ENCODE results near the gene SERPINA4.
A peak's percentile ranks its signal among the peaks of the same experiment; 100 is the strongest.

Gene SERPINA4

DNA sequence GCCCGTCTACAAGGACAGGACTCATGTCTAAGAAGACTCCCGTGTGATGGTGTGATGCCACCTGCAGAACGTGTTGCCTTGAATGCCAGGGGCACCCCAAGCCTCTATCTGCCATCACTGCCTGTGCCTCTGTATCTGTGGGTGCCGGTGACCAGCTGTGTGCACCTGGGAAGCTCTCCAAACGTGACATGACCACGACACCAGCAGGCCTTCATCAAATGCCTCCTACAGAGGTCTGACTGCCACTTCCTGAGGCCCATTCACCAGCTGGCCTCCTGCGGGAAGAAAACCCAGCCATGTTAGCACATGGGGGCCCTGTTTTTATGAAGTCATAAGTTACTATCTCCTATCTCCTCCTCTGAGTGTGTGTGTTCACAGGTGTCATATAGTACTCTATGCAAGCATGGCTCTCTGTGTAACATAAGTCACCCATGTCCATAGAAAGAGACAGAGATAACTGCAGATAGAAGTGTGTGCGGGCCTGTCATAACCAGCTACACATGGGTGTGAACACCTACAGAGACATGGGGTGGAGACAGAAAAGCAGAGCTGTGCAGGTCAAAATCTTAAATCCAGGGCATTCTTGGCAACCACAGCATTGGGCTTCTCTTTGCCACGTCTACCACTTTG lies 18.3 kb upstream of the SERPINA4 start:
- no peak for DNase-seq

DNA sequence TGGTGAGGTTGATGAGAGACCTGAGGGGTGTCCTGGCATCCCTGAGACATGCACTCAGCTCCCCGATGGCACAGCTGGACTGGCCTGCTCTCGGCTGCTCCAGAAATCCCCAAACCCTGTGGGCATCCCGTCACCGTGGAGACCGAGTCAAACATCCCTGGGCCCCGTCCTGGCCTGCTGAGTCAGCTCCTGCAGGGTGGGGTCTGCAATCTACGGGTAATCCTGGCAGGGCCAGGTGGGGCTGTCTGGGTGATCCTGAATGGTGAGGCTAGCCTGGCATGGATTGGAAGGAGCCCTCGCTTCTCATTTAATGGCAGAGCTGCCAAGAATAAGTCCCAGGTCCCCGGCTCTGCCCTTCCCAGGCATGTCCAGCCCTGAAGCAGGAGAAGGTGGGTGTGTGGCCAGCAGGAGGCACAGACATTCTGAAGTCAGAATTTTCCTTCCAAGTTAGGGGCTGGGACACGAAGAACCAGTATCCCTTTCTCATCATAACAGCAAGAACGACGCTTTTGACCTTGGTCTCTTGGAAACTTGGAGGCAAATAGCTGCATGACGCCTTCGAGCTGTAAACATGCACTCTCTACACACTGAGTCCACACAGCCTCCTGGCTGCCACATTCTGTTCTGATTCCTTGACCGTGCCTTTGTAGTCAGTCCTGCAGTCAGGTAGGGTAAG lies 17.7 kb upstream of the SERPINA4 start:
- no peak for DNase-seq

DNA sequence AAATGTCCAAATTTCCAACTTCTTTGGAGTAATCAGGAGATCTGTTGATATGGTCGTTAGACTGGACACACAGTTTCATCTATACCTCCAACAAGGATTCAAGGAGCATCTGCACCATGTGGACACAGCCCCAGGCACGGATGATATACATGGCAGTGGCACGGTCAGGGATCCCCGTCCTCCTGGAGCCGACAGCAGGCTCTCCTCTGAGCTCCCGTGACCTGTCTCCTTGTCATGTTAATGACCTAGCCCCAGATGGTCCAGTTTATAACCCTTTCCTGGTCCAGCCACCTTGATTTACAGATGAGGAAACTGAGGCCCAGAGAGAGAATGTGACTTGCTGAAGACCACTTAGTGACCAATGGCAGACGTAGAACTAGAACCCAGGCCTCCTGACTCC lies 16.5 kb upstream of the SERPINA4 start:
- no peak for DNase-seq

DNA sequence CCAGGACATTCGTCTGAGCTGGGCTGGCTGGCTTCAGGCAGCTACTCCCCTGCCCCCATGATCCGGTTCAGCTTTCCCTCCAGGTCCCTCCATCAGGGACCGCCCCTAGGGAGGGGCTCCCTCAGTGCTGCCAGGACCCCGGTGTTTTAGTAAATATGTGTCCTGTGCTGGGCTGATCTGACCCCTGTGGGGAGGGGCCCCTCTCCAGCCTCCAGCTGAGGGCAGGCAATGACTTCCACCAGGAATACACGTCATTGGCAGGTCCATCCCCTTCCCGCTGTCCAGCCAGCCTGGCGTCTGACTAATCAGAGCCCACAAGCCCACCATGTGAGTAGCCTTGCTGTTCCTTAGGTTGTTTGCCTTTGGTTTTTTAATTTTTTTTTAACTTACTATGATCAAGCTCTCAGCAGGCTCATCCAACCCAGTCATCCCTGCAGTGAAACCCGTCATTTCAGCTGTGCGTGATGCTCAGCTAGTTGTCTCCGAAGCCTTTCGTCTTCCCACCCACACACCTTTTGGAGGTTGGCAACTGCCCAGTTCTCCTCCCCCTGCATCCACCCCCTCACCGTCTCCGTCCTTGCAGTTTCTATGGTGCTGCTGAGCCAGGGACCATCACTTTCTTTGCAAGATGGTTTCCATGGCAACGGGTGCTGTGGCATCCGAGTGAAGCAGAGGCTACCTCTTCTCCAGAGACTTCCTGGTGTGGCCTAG lies 16.0 kb upstream of the SERPINA4 start:
- no peak for DNase-seq

DNA sequence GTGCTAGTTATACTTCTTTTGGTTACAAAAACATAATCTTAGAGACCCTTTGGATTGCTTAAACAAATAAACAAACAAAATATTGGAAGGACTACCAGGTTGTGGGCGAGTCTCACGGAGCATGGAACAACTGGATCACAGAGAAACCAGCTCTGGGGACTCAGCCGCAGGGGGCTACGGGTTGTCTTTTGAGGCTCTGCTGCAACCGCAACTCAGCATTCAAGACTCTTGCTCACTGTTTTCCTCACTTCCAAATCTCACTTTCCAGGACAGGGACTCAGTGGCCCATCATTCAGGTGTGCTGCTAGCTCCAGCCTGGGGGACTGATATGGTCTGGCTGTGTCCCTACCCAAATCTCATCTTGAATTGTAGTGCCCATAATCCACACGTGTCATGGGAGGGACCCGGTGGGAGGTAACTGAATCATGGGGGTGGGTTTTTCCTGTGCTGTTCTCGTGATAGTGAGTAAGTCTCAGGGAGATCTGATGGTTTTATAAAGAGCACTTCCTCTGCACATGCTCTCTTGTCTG lies 14.0 kb upstream of the SERPINA4 start:
- no peak for DNase-seq

DNA sequence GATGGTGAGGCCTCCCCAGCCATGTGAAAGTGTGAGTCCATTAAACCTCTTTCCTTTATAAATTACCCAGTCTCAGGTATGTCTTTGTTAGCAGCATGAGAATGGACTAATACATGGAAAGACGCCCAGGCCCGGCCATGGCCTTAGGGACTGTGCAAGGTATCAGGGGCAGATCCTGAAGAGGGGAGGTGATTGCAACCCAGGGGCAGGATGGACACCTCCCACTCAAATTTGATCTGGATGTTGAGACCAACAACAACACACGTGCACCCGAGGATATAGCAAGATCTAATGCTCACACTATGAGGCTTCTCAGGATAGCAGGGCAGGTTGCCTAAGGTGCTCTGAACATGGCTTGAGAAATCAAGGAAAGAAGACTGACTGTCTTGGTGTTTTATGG lies 13.5 kb upstream of the SERPINA4 start:
- no peak for DNase-seq

DNA sequence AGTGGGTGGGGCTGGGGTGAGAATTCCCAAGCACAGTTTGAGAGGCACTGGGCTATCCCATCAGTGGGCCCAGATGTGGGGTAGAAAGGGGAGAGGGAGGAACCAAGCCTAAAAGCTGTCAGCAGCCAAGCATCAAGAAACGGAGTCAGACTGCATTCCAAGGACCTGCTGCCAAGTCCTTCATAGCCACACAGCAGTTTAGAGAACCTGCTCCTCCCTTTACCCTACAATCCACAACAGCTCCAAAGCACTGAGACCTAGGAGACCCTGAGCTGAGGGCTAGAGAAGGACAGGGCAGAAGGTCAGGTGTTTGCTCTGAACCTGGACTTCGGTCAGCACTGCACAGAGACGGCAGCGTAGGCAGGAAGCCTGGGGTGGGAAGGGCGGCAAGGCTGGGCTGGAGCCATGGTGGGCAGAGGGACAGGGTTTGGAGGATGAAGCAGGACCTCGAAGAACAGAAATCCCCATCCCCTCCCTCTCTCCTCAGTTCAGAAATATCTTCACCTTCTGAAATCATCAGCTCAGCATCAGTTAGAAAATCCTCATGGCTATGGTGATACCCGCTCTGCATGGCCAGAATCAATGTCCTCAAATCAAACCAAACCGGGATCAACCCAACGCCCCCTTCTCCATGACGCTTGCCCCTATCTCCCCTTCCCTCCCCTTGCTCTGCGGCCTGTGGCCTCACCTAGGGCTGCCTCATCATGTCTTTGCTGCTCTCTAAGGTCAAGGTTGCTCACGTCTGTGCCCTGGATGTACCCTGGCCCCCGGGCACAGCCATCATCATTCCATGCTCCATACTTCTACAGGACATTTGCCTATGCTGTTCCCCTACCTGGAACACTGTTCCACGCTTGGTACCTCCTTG lies 12.9 kb upstream of the SERPINA4 start:
- DNase-seq = no peak

DNA sequence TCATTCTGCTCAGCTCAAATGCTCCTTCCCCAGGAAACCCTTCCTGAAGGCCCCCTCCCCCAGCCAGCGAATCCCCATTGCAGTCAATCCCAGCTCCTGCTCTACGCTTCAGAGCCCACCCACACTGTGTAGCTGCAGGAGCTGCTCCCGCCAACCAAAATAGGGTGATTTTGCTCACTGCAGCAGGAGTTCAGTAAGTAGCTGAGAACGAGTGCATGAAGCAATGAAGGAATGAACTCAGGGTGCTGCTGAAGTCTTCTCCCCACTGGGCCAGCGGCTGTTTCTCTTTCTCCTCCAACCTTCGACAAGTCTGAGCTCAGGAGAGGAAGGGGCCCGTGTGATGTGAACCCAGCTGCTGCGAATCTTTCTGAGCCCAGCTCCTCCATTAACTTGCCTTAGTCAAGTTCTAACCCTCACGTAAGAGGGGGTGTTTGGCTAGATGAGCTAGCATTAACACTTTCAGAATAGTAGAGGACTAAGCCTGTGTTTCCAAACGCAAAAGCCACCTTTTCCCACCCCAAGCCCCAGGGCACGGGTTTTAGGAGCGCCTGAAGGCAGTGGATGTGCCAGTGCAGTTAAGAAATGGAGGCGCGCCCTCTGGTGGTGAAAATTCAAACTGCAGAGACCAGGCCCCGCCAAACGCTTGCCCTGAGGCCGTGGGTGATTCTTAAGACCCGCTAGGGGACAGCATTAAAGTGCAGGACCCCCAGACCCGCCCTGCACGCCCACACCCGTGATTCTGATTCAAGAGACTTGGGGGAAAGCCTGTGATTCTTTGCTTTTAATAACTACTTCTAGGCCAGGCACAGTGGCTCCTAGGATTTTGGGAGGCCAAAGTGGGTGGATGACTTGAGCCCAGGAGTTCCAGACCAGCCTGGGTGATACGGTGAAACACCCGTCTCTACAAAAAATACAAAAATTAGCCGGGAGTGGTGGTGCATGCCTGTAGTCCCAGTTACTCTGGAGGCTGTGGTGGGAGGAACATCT lies 11.9 kb upstream of the SERPINA4 start:
- peak; percentile 89 for DNase-seq

DNA sequence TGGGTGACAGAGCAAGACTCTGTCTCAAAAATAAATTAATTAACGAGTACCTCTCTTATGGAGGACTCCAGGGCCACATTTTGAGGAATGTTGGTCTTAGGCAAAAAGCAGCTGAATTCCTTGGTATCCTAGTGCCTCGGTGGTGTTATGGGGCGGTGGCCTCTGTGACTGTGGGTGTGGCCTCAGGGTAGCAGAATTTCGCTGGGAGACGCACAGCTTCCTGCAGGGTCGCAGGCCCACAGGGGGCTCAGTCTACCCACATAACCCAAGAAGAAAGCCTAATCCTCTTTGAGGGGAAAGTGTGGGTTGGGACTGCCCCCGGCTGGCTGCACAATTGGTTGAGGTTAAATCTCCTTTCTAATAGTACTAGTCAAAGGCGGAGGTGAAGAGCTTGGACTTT lies 11.2 kb upstream of the SERPINA4 start:
- DNase-seq = no peak

DNA sequence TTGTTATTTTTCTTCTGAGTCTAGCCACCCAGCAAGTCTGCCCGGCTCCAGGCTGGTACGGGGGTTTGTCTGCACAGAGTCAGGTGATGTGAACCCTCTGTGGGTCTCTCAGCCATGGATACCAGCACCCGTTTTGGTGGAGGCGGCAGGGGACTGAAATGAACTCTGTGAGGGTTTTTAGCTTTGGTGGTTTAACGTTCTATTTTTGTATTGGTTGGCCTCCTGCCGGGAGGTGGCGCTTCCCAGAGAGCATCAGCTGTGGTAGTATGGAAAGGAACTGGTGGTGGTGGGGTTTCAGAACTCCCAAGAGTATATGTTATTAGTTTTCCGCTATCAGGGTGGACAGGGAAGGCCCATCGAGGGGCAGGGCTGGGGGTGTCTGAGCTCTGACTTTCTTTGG lies 5.3 kb upstream of the SERPINA4 start:
- no peak for DNase-seq

DNA sequence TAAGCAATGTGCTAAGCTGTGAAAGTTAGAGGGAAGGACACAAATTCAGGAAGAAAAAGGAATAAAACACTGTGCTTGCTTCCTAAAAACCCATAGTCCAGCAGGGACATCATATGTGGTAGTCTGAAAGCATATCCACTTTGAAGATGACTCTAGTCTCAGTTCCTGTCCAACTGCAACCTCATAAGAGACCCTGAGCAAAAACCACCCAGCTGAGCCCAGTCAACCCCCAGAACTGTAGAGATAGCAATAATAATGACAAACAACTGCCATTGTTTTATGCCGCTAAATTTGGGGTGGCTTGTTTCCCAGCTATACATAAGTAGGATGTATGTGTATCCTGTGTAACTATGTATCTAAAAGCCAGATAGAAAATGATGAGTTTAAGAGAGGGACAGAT lies 3.9 kb upstream of the SERPINA4 start:
- no peak for DNase-seq

DNA sequence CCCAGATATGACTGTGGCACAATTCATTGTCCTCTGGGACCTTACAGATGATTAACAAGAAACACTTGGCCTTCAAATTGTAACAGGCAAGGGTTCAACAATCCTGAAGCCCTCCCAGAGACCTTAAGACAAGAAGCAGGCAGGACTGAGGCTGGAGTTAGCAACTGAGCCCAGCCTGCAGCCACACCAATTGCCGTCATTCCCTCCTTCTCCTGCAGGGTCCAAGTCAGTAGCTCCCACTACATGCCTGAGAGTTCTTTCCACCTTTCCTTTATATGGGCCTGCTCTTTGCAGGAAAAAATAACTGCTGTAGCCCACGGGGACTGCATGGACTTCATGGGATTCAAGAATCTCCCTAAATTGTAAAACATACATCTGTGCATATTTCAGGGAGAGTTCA lies 2.4 kb upstream of the SERPINA4 start:
- no peak for DNase-seq

DNA sequence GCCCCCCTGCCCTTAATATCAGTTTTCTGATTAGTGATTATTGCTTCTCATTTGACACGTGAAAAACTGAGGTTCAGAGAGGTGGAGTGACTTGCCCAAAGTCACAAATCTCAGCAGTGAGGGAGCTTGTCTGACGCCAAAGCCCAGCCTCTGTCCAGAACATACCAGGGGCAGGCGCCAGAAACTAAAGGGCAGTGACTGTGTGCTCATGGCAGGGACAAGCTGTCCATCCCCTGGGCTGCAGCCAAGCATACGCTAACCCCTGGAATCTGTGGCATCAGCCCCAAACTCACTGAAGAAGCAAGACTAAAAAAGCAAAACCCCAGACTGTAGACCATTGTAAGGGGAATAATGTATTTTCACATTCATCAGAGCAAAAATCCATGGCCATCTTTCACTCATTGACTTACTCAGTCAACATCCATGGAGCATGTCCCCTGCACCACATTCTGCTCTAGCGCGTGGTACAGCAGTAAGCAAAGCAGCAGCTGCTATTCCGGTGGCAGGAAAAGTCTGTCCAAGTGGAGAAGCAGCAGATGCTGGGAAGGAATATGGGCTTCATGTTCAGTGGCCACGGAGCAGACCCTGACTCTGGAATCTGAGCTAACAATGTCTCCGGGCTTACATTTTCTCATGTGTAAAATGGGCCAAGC lies 1.5 kb upstream of the SERPINA4 start:
- DNase-seq = no peak

DNA sequence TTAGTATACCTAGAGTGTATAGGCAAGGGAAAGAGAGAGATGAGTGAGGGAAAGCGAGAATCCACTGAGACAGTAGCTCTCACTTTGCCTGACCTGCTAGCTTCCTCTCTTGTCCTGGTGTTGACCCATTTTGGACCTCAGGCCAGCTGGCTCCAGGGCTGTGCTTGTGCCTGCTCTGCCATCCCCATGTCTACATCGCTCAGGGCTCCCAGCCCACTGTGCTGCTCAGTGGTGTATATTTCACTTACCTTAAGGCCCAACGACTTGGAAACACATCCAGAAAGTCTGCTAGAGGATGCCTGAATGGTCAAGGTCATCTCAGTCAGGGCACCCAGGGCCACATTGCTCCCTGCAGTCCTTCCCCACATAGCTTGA lies 964 bp upstream of the SERPINA4 start:
- no peak for DNase-seq

DNA sequence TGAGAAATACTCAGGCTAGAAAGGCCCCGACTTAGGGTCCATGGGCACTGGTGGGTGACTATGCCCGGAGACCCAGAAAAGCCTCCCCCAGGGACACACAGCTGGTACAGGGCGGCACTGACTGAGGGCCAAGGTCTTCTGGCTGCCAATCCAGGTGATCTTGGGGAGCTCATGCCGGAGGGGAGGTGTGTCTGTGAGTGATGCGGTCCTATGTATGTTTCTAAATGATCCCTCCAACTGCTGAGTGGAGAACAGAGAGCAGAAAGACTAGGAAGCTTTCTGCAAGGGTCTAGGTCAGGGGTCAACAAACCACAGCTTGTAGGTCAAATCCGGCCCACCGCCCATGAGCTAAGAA lies 391 bp downstream of the SERPINA4 start:
- no peak for DNase-seq

DNA sequence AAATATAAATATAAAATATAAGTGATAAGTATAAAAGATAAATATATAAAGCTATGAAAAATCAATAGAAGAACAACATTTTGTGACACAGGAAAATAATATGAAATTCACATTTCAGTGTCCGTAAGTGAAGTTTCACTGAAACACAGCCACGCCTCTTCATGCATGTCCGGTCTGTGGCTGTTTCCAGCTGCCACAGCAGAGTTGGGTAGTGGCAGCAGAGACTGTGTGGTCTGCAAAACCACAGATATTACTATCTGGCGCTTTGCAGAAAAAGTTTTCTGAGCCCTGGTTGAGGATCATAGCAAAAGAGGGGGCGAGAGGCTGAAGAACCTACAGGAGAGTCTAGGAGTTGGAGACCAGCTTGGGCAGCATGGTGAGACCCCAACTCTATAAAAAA lies 780 bp downstream of the SERPINA4 start:
- DNase-seq = no peak

DNA sequence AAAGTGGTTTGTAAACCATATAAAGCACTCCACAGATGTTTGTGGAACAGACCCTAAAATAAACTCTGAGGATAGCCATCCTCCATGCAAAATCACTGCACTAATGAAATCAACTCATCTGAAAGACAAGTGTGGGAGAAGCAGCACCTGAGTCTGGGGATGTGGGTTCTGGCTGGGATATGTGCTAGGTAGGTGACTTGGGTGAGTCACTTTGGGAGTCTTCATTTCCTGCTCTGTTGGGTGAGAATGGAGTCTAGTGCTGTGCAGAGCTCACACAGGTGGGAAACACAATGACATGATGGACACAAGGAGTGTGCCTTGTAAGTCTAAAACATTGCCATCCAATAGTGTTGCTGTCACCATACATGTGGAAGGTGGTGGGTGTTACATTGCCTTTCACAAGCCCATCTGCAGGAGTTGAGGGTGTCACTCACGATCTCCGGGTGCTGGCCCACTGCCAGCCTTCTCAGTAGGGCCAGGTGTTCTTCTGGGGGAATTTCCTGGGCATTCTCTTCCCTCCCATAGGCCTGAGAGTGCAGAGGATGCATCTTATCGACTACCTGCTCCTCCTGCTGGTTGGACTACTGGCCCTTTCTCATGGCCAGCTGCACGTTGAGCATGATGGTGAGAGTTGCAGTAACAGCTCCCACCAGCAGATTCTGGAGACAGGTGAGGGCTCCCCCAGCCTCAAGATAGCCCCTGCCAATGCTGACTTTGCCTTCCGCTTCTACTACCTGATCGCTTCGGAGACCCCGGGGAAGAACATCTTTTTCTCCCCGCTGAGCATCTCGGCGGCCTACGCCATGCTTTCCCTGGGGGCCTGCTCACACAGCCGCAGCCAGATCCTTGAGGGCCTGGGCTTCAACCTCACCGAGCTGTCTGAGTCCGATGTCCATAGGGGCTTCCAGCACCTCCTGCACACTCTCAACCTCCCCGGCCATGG lies 2.0 kb downstream of the SERPINA4 start:
- no peak for DNase-seq

DNA sequence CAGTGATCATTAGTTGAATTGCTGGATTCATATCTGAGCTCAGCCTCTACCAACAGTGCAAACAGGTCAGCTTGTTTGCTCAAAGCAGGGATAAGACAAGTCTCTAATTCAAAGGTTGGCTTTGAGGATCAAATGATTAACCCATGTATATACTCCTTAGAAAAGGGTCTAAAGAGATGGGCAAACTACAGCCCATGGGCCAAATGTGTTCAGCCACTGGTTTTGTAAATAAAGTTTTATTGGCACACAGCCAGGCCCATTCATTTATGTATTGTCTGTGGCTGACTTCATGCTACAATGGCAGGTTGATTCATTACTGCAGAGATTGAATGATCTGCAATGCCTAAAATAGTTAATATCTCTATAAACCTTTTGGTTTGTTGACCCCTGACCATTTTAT lies 3.1 kb downstream of the SERPINA4 start:
- no peak for DNase-seq

DNA sequence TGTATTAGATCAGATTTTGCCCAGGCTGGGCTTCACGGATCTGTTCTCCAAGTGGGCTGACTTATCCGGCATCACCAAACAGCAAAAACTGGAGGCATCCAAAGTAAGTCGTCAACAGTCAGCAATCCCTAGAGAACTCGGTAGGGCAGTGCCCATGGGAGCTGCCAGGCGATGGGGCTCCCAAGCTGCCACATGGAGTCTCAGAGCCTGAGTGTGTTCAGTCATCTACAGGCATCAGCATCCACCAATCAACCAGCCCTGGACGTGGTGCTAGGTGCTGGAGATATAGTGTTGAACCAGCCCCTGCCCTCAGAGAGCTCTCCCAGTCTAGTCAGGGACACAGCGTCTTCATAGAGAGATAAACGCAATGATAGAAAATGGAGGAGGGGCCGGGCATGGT lies 6.9 kb downstream of the SERPINA4 start:
- no peak for DNase-seq

DNA sequence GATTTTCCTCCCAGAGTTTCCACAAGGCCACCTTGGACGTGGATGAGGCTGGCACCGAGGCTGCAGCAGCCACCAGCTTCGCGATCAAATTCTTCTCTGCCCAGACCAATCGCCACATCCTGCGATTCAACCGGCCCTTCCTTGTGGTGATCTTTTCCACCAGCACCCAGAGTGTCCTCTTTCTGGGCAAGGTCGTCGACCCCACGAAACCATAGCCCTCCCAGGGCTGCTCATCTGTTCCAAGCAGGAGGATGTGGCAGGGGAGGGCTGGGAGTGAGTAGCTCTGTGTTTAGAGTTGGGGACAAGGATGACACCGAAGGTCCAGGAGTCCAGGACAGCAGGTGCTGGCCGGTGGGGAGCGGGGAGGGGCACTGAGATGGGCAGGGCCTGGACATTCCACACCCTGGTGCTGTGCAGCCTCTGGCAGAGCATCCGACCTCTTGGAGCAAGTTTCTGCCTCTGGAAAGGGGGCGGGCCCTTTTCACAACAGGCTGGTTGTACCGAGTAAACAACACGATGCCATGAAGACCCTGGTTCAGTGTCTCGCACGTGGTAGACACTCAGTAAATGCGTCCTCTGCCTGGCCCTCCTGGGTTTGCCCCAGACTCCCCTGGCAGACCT lies 8.2 kb downstream of the SERPINA4 start:
- no peak for DNase-seq
